ENCODE results near the gene PML. TPM values are rescaled to one million over a fixed set of nuclear protein-coding genes. Genes with fewer than 3 reads are reported as not detected.

Gene PML
- total and polyA plus RNA-seq, 4 donors, result 8.2 to 15.2 (median 10.8) TPM

DNA sequence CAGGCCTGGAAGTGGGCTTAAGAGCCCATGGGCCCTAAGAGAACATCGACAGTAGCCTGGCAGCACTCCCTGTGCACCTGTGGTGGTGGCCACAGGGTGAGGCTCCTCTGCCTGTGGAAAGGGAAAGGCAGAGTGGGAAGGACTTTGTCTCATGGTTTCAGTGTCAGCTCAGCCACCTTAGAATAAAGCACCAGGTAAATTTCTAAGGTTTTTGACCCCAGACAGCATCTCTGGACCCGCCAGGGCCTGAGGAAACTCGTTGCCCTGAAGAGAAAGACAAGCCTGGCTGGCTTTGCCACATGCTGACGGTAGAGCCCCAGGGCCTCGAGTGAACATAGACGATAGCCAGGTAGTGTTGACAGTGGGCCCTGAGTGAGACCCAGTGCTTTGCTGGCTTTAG lies 65.7 kb downstream of the PML start:
- 84% methylated on average over 6 of the region's 6 CpGs for WGBS
- no peaks in the 10 kb centered on the region for H3K27me3 ChIP-seq (ENCODE audit: control insufficient read depth in 4 of 4, insufficient read depth in 4 of 4, low read length in 3 of 4)
- H3K36me3 ChIP-seq (ENCODE audit: control insufficient read depth in 4 of 4, insufficient read depth in 3 of 4, low read depth in 1 of 4, low read length in 3 of 4), result no peaks in the 10 kb centered on the region
- no peak overlapping the region for H3K4me3 ChIP-seq (ENCODE audit: low read depth in 1 of 3, low read length in 3 of 3)
- DNase-seq (ENCODE audit: low spot score), result no peak
- no peak overlapping the region for H3K27ac ChIP-seq (ENCODE audit: low read depth in 1 of 2, low read length in 2 of 2)
- H3K9me3 ChIP-seq (ENCODE audit: control insufficient read depth in 4 of 4, low read length in 3 of 4), result no peaks in the 10 kb centered on the region
- TF ChIP-seq CTCF (IDR thresholded peaks at IDR 0.05; ENCODE audit: low read depth, low read length, missing input control) (no peak), EGR1 (IDR thresholded peaks at IDR 0.05; ENCODE audit: low read depth in 2 of 2) (no peak), GABPA (IDR thresholded peaks at IDR 0.05 in 1 of 2, conservative IDR thresholded peaks at IDR 0.05 in 1 of 2) (no peak), MAX (IDR thresholded peaks at IDR 0.05) (no peak), TAF1 (conservative IDR thresholded peaks at IDR 0.05) (no peak), NR2F2 (IDR thresholded peaks at IDR 0.05) (no peak), REST (IDR thresholded peaks at IDR 0.05) (no peak), HNF4A (conservative IDR thresholded peaks at IDR 0.05) (no peak), SP1 (IDR thresholded peaks at IDR 0.05) (no peak), YY1 (IDR thresholded peaks at IDR 0.05) (no peak)
- no peak overlapping the region for H3K9ac ChIP-seq (ENCODE audit: low read depth in 1 of 2, low read length in 2 of 2)
- no peaks in the 10 kb centered on the region for H3K4me1 ChIP-seq (ENCODE audit: control insufficient read depth in 4 of 4, insufficient read depth in 4 of 4, low read length in 3 of 4)

DNA sequence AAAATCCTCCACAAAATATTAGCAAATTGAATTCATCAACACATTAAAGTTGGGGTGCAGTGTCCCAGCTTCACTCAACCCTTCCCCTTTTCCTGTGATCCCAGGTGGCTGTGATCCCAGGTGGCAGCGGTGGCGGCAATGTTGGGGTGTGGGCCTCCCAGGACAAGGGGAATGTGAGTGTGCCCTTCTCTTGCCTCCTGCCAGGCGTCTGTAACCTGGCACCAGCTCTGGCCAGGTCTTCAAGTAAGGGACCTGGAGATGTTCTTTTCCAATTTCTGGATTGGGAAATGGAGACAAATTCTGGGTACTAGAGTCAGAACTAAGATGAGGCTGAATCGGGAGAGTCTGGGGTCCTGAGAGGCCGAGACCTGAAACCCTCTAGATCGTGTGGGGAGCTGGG lies 67.7 kb downstream of the PML start:
- no peaks in the 10 kb centered on the region for H3K27me3 ChIP-seq (ENCODE audit: control insufficient read depth in 4 of 4, insufficient read depth in 4 of 4, low read length in 3 of 4)
- H3K4me3 ChIP-seq (ENCODE audit: low read depth in 1 of 3, low read length in 3 of 3), result no peak overlapping the region
- H3K9me3 ChIP-seq (ENCODE audit: control insufficient read depth in 4 of 4, low read length in 3 of 4), result no peaks in the 10 kb centered on the region
- no peak overlapping the region for H3K9ac ChIP-seq (ENCODE audit: low read depth in 1 of 2, low read length in 2 of 2)
- DNase-seq (ENCODE audit: low spot score), result no peak
- WGBS, result 91% methylated on average over 6 of the region's 6 CpGs
- no peaks in the 10 kb centered on the region for H3K36me3 ChIP-seq (ENCODE audit: control insufficient read depth in 4 of 4, insufficient read depth in 3 of 4, low read depth in 1 of 4, low read length in 3 of 4)
- no peak overlapping the region for H3K27ac ChIP-seq (ENCODE audit: low read depth in 1 of 2, low read length in 2 of 2)
- H3K4me1 ChIP-seq (ENCODE audit: control insufficient read depth in 4 of 4, insufficient read depth in 4 of 4, low read length in 3 of 4), result no peaks in the 10 kb centered on the region
- TF ChIP-seq SP1 (IDR thresholded peaks at IDR 0.05) (no peak), EGR1 (IDR thresholded peaks at IDR 0.05; ENCODE audit: low read depth in 2 of 2) (no peak), HNF4A (conservative IDR thresholded peaks at IDR 0.05) (no peak), NR2F2 (IDR thresholded peaks at IDR 0.05) (no peak), TAF1 (conservative IDR thresholded peaks at IDR 0.05) (no peak), REST (IDR thresholded peaks at IDR 0.05) (no peak), YY1 (IDR thresholded peaks at IDR 0.05) (no peak), RAD21 (IDR thresholded peaks at IDR 0.05) (no peak), RXRA (IDR thresholded peaks at IDR 0.05) (no peak), GABPA (IDR thresholded peaks at IDR 0.05 in 1 of 2, conservative IDR thresholded peaks at IDR 0.05 in 1 of 2) (no peak), JUND (IDR thresholded peaks at IDR 0.05) (no peak), FOXA2 (IDR thresholded peaks at IDR 0.05) (no peak), MAX (IDR thresholded peaks at IDR 0.05) (no peak), FOXA1 (IDR thresholded peaks at IDR 0.05) (no peak), HNF4G (IDR thresholded peaks at IDR 0.05) (no peak), CTCF (IDR thresholded peaks at IDR 0.05; ENCODE audit: low read depth, low read length, missing input control) (no peak)
- TF ChIP-seq, protein P1, sequence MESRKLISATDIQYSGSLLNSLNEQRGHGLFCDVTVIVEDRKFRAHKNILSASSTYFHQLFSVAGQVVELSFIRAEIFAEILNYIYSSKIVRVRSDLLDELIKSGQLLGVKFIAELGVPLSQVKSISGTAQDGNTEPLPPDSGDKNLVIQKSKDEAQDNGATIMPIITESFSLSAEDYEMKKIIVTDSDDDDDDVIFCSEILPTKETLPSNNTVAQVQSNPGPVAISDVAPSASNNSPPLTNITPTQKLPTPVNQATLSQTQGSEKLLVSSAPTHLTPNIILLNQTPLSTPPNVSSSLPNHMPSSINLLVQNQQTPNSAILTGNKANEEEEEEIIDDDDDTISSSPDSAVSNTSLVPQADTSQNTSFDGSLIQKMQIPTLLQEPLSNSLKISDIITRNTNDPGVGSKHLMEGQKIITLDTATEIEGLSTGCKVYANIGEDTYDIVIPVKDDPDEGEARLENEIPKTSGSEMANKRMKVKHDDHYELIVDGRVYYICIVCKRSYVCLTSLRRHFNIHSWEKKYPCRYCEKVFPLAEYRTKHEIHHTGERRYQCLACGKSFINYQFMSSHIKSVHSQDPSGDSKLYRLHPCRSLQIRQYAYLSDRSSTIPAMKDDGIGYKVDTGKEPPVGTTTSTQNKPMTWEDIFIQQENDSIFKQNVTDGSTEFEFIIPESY (IDR thresholded peaks at IDR 0.05), result no peak

Data from liver (tissue), 9 donors.